Measurements from ENCODE around the gene PLEKHF1. TPM values are rescaled to one million over a fixed set of nuclear protein-coding genes. Genes with fewer than 3 reads are reported as not detected.
"Not testable (repeated sequence)": the region's sequence is repeated elsewhere in the genome, so short reads cannot be mapped to it uniquely, and the experiment has no call there.

PLEKHF1 gene
- polyA plus RNA-seq, 3 donors: 0.11 to 0.29 (median 0.26) TPM

GRCh38 chr19:29706635-29707034 lies 41.4 kb downstream of the PLEKHF1 start:
- Histone ChIP-seq H3K9me3 (replicated peaks in 1 of 2; ENCODE audit: control insufficient read depth in 1 of 2, insufficient read depth in 1 of 2, low read length in 2 of 2) (no peaks in the 10 kb centered on the region), H3K27ac (ENCODE audit: low read depth in 1 of 2, low read length in 2 of 2) (no peak overlapping the region)
- WGBS (ENCODE audit: insufficient coverage): no CpG with 5 or more reads among the region's 6 CpGs

DNA sequence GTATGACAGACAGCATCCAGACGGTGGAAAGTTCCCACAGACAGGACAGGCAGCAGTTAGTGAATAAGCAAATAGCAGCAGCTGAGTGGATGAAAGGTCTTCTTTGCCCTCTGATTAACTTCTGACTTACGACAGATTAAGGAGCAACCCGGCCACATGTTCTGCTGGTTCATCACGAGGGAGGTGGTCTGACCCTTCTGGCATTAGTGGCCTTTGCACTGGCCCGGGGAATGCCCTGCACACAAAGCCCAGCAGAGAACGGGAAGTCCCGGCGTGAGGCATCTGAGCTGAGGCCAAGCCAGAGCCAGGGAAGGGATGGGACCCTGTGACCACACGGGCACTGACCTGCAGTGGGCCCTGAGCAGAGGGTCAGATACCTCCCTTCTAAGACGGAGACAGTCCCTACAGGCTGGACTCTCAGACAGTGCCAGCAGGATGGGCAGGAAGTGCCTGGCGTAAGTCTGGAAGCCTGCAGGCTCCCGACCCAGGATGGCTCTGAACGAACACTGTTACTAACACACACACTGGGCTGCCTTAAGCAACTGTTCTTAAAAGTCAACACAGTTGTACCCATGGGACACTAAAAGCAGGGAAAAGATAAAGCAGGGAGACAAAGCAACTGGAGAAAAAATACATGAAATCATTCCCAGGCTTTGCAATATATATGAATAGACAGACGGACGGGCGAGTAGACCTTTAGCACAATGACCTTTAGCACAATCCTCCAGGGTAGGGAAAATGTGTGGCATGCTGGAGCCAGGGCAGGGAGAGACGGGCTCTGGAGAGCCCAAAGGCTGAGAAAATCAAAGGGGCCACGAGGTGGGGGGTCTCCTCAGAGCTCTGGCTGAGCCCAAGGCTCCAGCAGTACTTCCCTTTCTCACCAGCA lies 43.5 kb downstream of the PLEKHF1 start:
- Histone ChIP-seq H3K4me3 (replicated peaks in 1 of 3; ENCODE audit: low read depth in 2 of 3, low read length in 3 of 3) (no peak overlapping the region), H3K36me3 (replicated peaks in 1 of 2; ENCODE audit: control insufficient read depth in 1 of 2, insufficient read depth in 2 of 2, low read length in 2 of 2) (peaks cover 21 to 51% of the 10 kb centered on the region in 2 donors), H3K27me3 (ENCODE audit: control insufficient read depth in 2 of 2, insufficient read depth in 2 of 2, low read length in 2 of 2) (no peaks in the 10 kb centered on the region), H3K4me2 (replicated peaks; ENCODE audit: extremely low read depth, low read length, poor library complexity, severe bottlenecking) (no peak overlapping the region), H4K20me1 (ENCODE audit: insufficient read depth, low read length) (peaks cover 11% of the 10 kb centered on the region), H3K27ac (ENCODE audit: low read depth in 1 of 2, low read length in 2 of 2) (no peak overlapping the region), H2AFZ (ENCODE audit: insufficient read depth, low read depth, low read length, poor library complexity, severe bottlenecking) (no peak overlapping the region), H3K9ac (ENCODE audit: insufficient read depth, low read length, poor library complexity, severe bottlenecking) (no peak overlapping the region), H3K9me3 (replicated peaks in 1 of 2; ENCODE audit: control insufficient read depth in 1 of 2, insufficient read depth in 1 of 2, low read length in 2 of 2) (no peaks in the 10 kb centered on the region), H3K79me2 (ENCODE audit: insufficient read depth, low read length) (peaks cover 17% of the 10 kb centered on the region), H3K4me1 (ENCODE audit: control insufficient read depth in 1 of 2, insufficient read depth in 2 of 2, low read length in 2 of 2) (peaks cover 0 to 2% of the 10 kb centered on the region in 2 donors)
- WGBS (ENCODE audit: insufficient coverage): 98% methylated on average over 10 of the region's 18 CpGs
- intact Hi-C loops (cut with micrococcal nuclease): no loop called here
- DNase-seq: no peak
- Mint-ChIP-seq H3K4me3 (no peak overlapping the region), H3K4me1 (peaks cover 18% of the 10 kb centered on the region), H3K27me3 (ENCODE audit: low read depth in 3 of 3) (peaks cover 0 to 3% (median under 1%) of the 10 kb centered on the region in 3 donors), H3K9me3 (no peaks in the 10 kb centered on the region), H3K36me3 (peaks cover 30 to 56% of the 10 kb centered on the region in 2 donors), H3K27ac (no peak overlapping the region)
- TF ChIP-seq, protein P1, sequence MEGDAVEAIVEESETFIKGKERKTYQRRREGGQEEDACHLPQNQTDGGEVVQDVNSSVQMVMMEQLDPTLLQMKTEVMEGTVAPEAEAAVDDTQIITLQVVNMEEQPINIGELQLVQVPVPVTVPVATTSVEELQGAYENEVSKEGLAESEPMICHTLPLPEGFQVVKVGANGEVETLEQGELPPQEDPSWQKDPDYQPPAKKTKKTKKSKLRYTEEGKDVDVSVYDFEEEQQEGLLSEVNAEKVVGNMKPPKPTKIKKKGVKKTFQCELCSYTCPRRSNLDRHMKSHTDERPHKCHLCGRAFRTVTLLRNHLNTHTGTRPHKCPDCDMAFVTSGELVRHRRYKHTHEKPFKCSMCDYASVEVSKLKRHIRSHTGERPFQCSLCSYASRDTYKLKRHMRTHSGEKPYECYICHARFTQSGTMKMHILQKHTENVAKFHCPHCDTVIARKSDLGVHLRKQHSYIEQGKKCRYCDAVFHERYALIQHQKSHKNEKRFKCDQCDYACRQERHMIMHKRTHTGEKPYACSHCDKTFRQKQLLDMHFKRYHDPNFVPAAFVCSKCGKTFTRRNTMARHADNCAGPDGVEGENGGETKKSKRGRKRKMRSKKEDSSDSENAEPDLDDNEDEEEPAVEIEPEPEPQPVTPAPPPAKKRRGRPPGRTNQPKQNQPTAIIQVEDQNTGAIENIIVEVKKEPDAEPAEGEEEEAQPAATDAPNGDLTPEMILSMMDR (IDR thresholded peaks at IDR 0.05): no peak

More at GRCh38 chr19:29706635-29707034, 41.4 kb downstream of the PLEKHF1 start:
- Mint-ChIP-seq H3K27ac (peak overlapping the region in 1 of 7 donors; percentile 38), H3K9me3 (no peaks in the 10 kb centered on the region), H3K27me3 (ENCODE audit: low read depth in 3 of 3) (no peaks in the 10 kb centered on the region), H3K4me1 (peaks cover 2% of the 10 kb centered on the region), H3K4me3 (no peak overlapping the region), H3K36me3 (peaks cover 41 to 66% of the 10 kb centered on the region in 2 donors)
- intact Hi-C loops (cut with micrococcal nuclease): no loop called here
- peaks cover 35 to 67% of the 10 kb centered on the region in 2 donors for H3K36me3 ChIP-seq (replicated peaks in 1 of 2; ENCODE audit: control insufficient read depth in 1 of 2, insufficient read depth in 2 of 2, low read length in 2 of 2)
- no peak overlapping the region for H3K4me2 ChIP-seq (replicated peaks; ENCODE audit: extremely low read depth, low read length, poor library complexity, severe bottlenecking)
- H3K27me3 ChIP-seq (ENCODE audit: control insufficient read depth in 2 of 2, insufficient read depth in 2 of 2, low read length in 2 of 2): no peaks in the 10 kb centered on the region
- no peak overlapping the region for H3K4me3 ChIP-seq (replicated peaks in 1 of 3; ENCODE audit: low read depth in 2 of 3, low read length in 3 of 3)
- TF ChIP-seq, protein P1 (IDR thresholded peaks at IDR 0.05): no peak
- peaks cover 7% of the 10 kb centered on the region for H3K79me2 ChIP-seq (ENCODE audit: insufficient read depth, low read length)
- no peak overlapping the region for H3K9ac ChIP-seq (ENCODE audit: insufficient read depth, low read length, poor library complexity, severe bottlenecking)
- H2AFZ ChIP-seq (ENCODE audit: insufficient read depth, low read depth, low read length, poor library complexity, severe bottlenecking): no peak overlapping the region
- H4K20me1 ChIP-seq (ENCODE audit: insufficient read depth, low read length): peaks cover 11% of the 10 kb centered on the region
- no peak for DNase-seq
- H3K4me1 ChIP-seq (ENCODE audit: control insufficient read depth in 1 of 2, insufficient read depth in 2 of 2, low read length in 2 of 2): no peaks in the 10 kb centered on the region

DNA sequence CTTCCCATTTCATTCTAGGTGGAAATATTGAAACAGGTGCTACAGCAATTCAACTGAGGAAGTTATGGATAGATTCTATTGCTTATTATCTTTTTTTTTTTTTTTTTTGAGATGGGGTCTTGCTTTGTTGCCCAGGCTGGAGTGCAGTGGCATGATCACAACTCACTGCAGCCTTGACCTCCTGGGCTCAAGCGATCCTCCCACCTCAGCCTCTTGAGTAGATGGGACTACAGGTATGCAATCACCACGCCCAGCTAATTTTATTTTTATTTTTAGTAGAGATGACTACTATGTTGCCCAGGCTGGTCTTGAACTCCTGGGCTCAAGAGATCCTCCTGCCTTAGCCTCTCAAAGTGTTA lies 44.2 kb downstream of the PLEKHF1 start:
- H3K9me3 Mint-ChIP-seq; H3K27ac Mint-ChIP-seq; DNase-seq; H3K9ac ChIP-seq (ENCODE audit: insufficient read depth, low read length, poor library complexity, severe bottlenecking); H3K4me3 ChIP-seq (replicated peaks in 1 of 3; ENCODE audit: low read depth in 2 of 3, low read length in 3 of 3); H3K4me3 Mint-ChIP-seq; intact Hi-C loops (cut with micrococcal nuclease); H3K27me3 Mint-ChIP-seq (ENCODE audit: low read depth in 3 of 3); H3K4me1 ChIP-seq (ENCODE audit: control insufficient read depth in 1 of 2, insufficient read depth in 2 of 2, low read length in 2 of 2); H3K4me2 ChIP-seq (replicated peaks; ENCODE audit: extremely low read depth, low read length, poor library complexity, severe bottlenecking); H3K27me3 ChIP-seq (ENCODE audit: control insufficient read depth in 2 of 2, insufficient read depth in 2 of 2, low read length in 2 of 2); H2AFZ ChIP-seq (ENCODE audit: insufficient read depth, low read depth, low read length, poor library complexity, severe bottlenecking); H3K9me3 ChIP-seq (replicated peaks in 1 of 2; ENCODE audit: control insufficient read depth in 1 of 2, insufficient read depth in 1 of 2, low read length in 2 of 2); H3K27ac ChIP-seq (ENCODE audit: low read depth in 1 of 2, low read length in 2 of 2): not testable (repeated sequence)
- Mint-ChIP-seq H3K36me3 (peaks cover 27 to 50% of the 10 kb centered on the region in 2 donors), H3K4me1 (peaks cover 24% of the 10 kb centered on the region)
- Histone ChIP-seq H3K36me3 (replicated peaks in 1 of 2; ENCODE audit: control insufficient read depth in 1 of 2, insufficient read depth in 2 of 2, low read length in 2 of 2) (peaks cover 20 to 44% of the 10 kb centered on the region in 2 donors), H3K79me2 (ENCODE audit: insufficient read depth, low read length) (peaks cover 21% of the 10 kb centered on the region), H4K20me1 (ENCODE audit: insufficient read depth, low read length) (peaks cover 11% of the 10 kb centered on the region)
- WGBS (ENCODE audit: insufficient coverage): no CpG with 5 or more reads among the region's 2 CpGs
